DLD1 (cell line): Measurements from ENCODE around the gene C19orf44.
"Not testable (repeated sequence)": the region's sequence is repeated elsewhere in the genome, so short reads cannot be mapped to it uniquely, and the experiment has no call there.

Experiments used
- in situ Hi-C: cut with HindIII; loops from 2 replicates; pipeline ENCODE4 v1.10.0; 2017; ENCODE audit warnings: low sequenced_read_pairs

C19orf44 gene

DNA sequence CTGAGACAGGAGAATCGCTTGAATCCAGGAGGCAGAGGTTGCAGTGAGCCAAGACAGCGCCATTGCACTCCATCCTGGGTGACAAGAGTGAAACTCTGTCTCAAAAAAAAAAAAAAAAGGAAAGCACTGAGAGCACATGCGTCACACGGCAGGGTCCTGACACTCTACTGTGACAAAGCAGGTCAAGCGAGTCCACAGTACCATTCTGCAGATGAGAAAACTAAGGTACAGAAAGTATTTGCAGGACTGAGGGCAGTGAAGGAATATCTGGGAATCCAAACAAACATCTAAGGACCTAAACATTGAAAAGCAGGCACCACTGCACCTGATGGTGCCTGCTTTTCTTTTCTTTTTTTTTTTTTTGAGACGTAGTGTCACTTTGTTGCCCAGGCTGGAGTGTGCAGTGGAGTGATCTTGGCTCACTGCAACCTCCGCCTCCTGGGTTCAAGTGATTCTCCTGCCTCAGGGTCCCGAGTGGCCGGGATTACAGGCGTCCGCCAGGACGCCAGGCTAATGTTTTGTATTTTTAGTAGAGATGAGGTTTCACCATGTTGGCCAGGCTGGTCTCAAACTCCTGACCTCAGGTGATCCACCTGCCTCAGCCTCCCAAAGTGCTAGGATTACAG is 29.3 kb upstream of the C19orf44 start:
- in situ Hi-C loops, result not testable (repeated sequence)

DNA sequence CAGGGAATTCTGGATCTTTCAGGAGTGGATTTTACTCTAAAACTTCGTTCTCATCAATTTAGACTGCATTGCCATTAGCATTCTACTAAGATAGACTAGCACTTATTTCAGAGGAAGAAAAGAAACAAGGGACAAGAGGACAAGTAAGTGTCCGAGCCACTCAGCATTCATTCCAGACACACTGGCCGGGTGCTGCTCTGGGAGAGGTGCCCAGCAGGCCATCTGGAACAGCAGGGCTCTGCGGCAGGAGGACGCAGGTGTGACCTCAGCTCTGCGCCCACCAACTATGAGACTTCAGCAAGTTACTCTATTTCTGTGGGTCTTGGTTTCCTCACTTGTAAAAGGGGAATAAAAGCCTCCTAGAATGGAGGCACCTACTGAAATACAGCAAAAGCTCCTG is 28.6 kb upstream of the C19orf44 start:
- in situ Hi-C loops, result no loop called here

DNA sequence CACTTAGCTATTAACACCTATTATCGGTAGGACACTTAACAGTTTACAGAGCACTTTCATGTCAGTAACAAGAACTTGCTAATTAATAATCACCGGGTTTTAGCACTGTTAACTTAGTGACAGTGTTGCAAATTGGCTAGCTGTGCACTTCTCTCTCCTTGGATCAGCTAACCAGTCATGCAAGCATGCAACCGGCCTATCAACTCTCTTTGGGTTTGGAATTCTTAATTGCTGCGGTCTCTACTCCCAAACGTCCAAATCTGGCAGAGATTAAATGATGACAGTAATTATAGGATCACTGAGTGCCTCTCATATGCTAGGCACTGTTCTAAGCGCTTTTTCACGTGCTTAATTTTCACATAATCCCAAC is 25.7 kb upstream of the C19orf44 start:
- in situ Hi-C loops, result no loop called here

DNA sequence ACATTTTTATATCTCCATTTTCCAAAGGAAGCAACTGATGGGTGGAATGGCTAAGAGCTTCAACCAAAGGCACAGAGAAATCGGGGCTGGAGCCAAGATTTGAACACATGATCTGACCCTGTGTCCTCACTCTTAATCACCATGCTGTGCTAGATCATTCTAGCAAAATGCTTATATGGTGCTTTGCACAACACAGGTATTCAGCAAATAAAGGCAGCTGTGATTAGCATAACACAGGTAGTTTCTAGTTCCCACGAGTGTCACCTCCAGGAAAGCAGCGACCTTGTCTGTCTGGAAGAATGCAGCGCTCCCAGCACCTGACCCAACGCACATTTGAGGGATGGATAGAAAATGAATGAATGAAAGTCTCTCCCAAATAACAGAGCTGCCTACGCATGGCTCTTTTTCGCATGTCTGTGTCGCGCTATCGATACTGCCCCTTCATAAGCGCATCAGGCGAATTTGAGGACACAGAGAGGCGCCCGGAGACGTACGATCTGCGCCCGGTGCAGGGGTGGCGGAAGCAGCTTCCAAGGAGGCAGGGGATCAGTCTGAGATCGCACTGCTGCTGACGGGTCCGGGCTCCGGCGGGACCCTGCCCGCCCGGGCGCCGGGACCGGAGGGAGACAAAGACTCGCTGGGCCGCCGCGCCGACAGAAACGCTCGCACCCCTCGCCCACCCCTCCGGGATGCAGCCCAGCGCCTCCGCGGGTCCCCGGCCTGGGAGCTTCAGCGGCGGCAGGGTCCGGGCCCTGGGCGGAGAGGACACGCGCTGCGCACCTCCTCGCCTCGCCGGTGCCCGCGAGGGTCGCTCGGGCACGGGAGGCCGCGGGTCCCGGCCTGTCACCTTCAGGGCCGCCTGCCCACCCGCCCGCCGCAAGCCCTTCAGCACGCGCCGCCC is 25.0 kb upstream of the C19orf44 start:
- in situ Hi-C loops, result no loop called here

DNA sequence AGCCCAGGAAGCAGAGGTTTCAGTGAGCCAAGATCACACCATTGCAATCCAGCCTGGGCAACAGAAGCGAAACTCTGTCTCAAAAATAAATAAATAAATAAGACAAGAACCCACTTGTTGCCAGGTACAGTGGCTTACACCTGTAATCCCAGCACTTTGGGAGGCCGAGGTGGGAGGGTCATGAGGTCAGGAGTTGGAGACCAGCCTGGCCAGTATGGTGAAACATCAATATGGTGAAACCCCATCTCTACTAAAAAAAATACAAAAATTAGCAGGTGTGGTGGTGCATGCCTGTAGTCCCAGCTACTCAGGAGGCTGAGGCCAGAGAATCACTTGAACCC is 23.7 kb upstream of the C19orf44 start:
- in situ Hi-C loops, result not testable (repeated sequence)

DNA sequence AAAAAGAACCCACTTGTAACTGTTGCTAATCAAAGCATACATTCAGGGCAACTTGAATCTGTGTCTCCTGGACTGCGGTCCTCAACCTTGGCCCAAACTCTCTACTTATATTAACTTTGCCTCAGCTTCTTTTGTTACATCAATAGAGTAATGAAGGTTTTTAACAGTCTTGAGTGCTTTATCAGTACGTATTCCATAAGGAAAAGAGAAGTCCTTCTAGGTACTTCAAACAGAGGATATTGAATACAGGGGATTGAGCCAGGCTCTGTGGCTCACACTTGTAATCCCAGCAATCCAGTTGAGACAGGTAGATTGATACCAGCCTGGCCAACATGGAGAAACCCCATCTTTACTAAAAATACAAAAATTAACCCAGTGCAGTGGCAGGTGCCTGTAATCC is 23.2 kb upstream of the C19orf44 start:
- in situ Hi-C loops, result no loop called here

DNA sequence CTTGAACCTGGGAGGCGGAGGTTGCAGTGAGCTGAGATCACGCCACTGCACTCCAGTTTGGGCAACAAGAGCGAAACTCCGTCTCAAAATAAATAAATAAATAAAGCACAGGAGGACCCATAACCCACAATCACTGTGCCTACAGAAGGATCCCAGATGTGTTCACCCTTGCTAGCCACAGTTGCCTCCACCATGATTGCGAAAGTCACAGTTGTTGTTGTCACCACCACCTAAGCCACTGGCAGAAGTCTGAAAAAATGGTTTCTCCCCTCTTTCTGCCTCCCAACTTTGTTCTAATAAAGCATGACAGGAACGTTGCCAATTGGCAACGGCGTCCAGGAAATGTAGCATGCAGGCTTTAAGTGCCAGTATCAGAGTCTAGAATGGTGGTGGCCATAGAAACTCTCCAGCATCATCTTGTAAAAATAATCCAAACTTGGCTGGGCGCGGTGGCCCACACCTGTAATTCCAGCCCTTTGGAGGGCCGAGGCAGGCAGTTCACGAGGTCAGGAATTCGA is 22.3 kb upstream of the C19orf44 start:
- in situ Hi-C loops, result no loop called here

DNA sequence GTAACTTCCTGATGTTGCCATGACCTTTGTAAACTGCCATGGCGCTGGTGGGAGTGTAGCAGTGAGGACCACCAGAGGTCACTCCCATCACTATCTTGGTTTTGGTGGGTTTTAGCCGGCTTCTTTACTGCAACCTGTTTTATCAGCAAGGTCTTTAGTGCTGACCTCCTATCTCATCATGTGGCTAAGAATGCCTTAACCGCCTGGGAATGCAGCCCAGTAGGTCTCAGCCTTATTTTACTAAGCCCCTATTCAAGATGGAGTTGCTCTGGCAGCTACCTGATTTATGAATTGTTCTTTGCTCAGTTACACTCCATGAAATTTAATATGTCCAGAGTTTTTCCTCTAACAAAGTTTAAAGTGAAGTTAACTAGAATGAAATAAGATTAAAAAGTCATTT is 19.8 kb upstream of the C19orf44 start:
- in situ Hi-C loops, result no loop called here

DNA sequence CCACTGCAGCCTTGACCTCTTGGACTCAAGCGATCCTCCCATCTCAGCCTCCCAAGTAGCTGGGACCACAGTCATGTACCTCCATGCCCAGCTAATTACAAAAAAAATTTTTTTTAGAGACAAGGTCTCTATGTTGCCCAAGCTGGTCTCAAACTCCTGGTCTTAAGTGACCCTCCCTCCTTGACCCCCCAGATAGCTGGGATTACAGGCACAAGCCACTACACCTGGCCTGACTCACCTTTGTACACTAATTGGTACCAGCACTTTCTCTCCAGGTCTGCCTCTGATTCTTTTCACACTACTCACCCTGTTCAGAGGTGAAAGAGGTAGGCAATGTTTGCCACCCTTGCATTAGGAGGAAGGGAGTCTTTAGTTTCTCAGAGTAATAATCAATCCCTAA is 18.9 kb upstream of the C19orf44 start:
- in situ Hi-C loops, result no loop called here

DNA sequence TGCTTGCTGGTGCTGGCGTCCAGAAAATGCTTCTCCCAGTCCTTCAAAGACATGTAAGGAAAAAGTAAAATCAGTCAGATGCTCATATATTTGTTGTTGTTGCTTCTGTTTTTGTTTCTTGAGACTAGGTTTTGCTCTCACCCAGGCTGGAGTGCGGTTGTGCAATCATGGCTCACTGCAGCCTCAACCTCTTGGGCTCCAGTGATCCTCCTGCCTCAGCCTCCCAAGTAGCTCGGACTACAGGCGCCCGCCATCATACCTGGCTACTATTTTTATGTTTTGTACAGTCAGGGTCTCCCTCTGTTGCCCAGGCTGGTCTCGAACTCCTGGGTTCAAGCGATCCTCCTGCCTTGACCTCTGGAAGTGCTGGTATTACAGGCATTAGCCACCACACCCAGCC is 13.4 kb upstream of the C19orf44 start:
- in situ Hi-C loops, result no loop called here

DNA sequence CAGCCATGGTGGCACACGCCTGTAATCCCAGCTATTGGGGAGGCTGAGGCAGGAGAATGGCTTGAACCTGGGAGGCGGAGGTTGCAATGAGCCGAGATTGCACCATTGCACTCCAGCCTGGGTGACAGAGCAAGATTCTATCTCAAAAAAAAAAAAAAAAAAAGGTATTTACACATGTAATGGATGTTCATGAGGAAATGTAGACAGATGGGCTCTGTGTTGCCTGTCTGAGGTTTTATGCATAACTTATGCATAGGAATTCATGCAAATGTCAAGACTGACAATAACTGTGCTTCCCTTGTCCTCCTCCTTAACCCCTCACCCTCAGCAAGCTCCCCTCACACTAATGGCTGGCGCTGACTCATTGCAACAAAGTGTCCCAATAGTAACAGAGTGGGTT is 9.7 kb upstream of the C19orf44 start:
- in situ Hi-C loops, result not testable (repeated sequence)

DNA sequence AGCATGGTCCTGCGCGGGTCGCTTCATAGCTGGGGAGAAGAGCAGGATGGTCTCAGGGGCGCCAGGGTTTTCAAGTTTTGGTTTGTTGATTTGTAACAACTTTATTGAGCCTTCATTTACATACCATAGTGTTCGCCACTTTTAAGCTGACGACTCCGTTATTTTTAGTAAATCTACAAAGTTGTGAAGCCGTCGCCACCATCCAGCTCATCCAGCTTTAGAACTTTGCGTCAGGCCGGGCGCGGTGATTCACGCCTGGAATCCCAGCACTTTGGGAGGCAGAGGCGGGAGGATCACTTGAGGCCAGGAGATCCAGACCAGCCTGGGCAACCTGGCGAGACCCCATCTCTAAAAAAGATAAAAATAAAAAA is 404 bp downstream of the C19orf44 start:
- in situ Hi-C loops, result no loop called here

DNA sequence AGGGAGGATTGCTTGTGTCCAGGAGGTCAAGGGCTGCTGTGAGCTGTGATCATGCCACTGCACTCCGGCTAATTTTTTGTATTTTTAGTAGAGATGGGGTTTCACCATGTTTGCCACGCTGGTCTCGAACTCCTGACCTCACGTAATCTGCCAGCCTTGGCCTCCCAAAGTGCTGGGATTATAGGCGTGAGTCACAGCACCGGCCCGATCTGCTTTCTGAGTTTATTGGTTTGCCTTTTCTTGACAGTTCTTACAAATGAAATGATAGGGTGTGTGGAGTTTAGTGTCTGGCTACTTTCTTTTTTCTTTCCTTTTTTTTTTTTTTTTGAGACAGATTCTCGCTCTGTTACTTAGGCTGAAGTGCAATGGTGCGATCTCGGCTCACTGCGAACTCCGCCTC is 848 bp downstream of the C19orf44 start:
- in situ Hi-C loops, result no loop called here

DNA sequence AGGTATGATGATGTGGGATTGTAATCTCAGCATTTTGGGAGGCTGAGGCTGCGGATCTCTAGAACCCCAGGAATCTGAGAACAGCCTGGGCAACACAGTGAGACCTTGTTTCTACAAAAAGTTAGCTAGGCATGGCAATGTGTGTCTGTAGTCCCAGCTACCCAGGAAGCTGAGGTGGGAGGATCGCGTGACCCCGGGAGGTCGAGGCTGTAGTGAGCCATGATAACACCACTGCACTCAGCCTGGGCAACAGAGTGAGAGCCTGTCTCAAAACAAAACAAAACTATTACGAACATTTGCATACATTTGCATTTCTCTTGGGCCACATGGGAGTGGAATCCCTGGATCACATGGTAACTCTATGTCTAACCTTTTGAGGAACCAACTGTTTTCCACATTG is 1.6 kb downstream of the C19orf44 start:
- in situ Hi-C loops, result no loop called here

DNA sequence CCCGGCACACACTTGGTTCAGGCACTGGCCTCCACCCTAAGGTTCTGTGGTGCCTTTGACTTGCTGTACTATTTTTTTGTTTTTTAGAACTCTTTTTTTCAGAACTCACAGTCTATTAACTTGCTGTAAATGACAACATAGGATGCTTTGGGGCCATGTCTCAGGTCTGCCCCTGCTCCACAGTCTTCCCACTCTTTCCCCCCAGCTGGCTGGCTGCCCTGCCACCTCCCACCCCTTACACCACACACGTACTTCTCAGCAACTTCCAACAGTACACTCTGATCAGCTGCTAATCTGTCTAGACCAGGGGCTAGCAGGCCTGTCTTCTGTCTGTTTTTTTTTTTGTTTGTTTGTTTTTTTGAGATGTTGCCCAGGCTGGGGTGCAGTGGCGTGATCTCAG is 8.1 kb downstream of the C19orf44 start:
- in situ Hi-C loops, result no loop called here

DNA sequence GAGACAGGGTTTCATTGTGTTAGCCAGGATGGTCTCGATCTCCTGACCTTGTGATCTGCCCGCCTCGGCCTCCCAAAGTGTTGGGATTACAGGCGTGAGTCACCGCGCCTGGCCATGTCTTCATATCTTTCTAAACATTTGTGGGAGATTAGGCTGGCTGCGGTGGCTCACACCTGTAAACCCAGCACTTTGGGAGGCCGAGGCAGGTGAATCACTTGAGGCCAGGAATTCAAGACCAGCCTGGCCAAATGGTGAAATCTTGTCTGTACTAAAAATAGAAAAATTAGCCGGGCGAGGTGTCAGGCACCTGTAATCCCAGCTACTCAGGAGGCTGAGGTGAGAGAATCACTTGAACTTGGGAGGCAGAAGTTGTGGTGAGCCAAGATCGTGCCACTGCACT is 10.0 kb downstream of the C19orf44 start:
- in situ Hi-C loops, result not testable (repeated sequence)

DNA sequence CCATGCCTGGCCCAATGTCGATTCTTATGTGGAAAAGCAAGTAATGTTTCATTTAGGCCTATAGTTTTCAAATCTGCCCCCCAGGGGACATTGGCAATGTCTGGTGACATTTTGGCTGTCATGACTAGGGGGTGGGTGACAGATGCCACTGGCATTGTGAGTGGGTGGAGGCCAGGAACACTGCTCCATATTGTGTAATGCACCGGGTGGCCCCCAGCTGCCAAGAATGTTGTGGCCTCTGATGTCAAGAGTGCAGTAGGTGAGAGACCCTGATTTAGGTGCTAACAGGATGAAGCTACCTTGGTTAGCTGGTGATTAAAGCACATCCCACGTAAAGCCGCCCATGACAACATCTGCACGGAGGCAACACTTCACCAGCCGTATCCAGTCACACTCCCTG is 10.8 kb downstream of the C19orf44 start:
- in situ Hi-C loops, result no loop called here

DNA sequence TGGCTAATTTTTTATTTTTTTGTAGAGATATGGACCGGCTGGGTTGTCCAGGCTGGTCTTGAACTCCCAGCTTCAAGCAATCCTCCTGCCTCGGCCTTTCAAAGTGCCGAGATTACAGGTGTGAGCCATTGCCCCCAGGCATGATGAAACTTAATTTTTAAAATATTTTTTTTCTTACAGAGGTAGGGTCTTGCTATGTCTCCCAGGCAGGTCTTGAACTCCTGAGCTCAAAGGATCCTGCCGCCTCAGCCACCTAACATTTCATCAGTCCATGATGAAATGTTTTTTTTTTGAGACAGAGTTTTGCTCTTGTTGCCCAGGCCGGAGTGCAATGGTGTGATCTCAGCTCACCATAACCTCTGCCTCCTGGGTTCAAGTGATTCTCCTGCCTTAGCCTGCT is 12.4 kb downstream of the C19orf44 start:
- in situ Hi-C loops, result no loop called here

DNA sequence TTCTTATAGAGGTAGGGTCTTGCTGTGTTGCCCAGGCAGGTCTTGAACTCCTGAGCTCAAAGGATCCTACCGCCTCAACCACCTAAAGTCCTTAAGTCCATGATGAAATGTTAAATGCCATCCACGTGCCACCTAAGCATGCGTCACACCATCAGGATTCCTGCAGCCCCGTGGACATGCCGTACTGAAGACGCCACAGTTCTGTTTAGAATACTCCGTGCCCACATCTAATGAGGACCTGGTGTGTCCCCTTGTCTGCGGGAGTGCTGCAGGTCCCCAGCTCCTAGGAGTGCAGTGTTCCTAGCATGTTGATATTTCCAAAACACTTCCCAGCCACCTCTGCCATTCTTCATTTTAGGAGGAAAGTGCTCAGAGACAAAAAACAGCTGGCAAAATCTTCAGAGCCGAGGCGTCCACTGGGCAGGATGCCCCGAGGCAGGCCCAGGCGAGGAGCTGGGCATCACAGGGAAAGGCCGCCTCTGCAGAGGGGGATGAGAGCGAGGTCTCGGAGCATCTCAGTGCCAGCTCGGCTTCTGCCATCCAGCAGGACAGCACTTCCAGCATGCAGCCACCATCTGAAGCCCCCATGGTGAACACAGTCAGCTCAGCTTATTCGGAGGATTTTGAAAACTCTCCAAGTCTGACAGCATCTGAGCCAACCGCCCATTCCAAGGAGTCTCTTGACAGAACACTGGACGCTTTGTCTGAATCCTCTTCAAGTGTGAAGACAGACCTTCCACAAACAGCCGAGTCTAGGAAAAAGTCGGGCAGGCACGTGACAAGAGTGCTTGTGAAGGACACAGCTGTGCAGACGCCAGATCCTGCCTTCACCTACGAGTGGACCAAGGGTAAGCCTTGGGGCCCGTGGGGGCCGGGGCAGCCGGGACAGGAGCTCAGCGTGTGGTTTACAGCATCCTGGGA is 13.2 kb downstream of the C19orf44 start:
- in situ Hi-C loops, result no loop called here

DNA sequence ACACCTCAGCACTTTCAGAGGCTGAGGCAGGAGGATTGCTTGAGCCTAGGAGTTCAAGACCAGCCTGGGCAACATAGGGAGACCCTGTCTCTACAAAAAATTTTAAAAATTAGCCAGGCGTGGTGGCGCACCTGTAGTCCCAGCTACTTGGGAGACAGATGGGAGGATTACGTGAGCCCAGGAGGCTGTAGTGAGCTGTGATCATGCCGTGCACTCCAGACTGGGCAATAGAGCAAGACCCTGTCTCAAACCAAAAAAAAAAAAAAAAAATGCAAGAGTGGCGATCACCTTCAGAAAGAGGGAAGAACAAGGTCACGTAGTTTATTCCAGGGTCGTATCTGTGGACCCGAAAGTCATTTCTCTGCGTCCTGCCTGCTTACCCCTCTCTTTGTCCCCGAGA is 16.4 kb downstream of the C19orf44 start:
- in situ Hi-C loops, result not testable (repeated sequence)

DNA sequence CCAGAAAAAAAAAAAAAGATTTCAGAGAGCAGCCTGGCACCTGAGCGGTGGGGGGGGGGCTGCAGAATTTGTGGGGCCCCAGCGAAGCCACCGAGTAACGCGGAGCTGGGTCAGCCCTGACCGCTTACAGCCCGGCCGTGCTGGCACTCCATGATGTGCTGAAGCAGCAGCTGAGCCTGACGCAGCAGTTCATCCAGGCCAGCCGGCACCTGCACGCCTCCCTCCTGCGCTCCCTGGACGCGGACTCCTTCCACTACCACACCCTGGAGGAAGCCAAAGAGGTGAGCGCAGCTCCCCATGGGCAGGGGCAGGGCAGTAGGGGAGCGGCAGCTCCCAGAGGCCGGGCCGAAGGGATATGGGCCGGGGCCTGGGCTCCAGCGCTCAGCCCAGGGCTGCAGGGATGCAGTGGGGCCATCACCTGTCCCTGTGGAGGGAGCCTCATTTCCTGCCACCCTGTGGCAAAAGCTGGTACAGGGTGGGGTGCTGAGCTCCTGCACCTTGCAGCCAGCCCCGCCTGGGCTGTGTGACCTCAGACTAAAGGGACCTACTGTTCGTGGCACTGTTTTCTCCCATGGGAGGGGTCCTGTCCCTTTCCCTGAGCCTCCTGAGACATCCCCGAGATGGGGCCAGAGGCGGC is 18.3 kb downstream of the C19orf44 start:
- in situ Hi-C loops, result no loop called here
